ENCODE data around the gene PLB1. TPM values are rescaled to one million over a fixed set of nuclear protein-coding genes. Genes with fewer than 3 reads are reported as not detected.

The PLB1 gene
- polyA plus RNA-seq, 3 donors = 20.2 to 35.8 (median 23.9) TPM

GRCh38 chr2:28539118-28539541 lies 43.3 kb downstream of the PLB1 start:
- Histone ChIP-seq H3K9ac (ENCODE audit: insufficient read depth, low read length, poor library complexity, severe bottlenecking) (no peak overlapping the region), H3K79me2 (ENCODE audit: insufficient read depth, low read length) (no peaks in the 10 kb centered on the region), H3K27me3 (ENCODE audit: control insufficient read depth in 2 of 2, insufficient read depth in 2 of 2, low read length in 2 of 2) (no peaks in the 10 kb centered on the region), H3K27ac (ENCODE audit: low read depth in 1 of 2, low read length in 2 of 2) (no peak overlapping the region), H3K4me1 (ENCODE audit: control insufficient read depth in 1 of 2, insufficient read depth in 2 of 2, low read length in 2 of 2) (no peaks in the 10 kb centered on the region), H3K4me3 (replicated peaks in 1 of 3; ENCODE audit: low read depth in 2 of 3, low read length in 3 of 3) (no peak overlapping the region), H3K4me2 (replicated peaks; ENCODE audit: extremely low read depth, low read length, poor library complexity, severe bottlenecking) (no peak overlapping the region), H4K20me1 (ENCODE audit: insufficient read depth, low read length) (no peaks in the 10 kb centered on the region), H3K36me3 (replicated peaks in 1 of 2; ENCODE audit: control insufficient read depth in 1 of 2, insufficient read depth in 2 of 2, low read length in 2 of 2) (no peaks in the 10 kb centered on the region), H2AFZ (ENCODE audit: insufficient read depth, low read depth, low read length, poor library complexity, severe bottlenecking) (no peak overlapping the region), H3K9me3 (replicated peaks in 1 of 2; ENCODE audit: control insufficient read depth in 1 of 2, insufficient read depth in 1 of 2, low read length in 2 of 2) (no peaks in the 10 kb centered on the region)
- no peaks in the 10 kb centered on the region for H3K4me1 Mint-ChIP-seq
- no peaks in the 10 kb centered on the region for H3K36me3 Mint-ChIP-seq
- intact Hi-C loops (cut with micrococcal nuclease) = no loop called here
- DNase-seq = no peak
- H3K27me3 Mint-ChIP-seq (ENCODE audit: low read depth in 3 of 3) = peaks cover 3 to 10% (median 8%) of the 10 kb centered on the region in 3 donors
- no peak overlapping the region for H3K27ac Mint-ChIP-seq
- H3K9me3 Mint-ChIP-seq = peaks cover 0 to 2% (median 0%) of the 10 kb centered on the region in 7 donors
- 87% methylated on average over 12 of the region's 14 CpGs for WGBS (ENCODE audit: insufficient coverage)
- no peak overlapping the region for H3K4me3 Mint-ChIP-seq
- no peak for TF ChIP-seq CTCF (IDR thresholded peaks at IDR 0.05)

- Histone ChIP-seq H2AFZ (ENCODE audit: insufficient read depth, low read depth, low read length, poor library complexity, severe bottlenecking) (no peak overlapping the region), H4K20me1 (ENCODE audit: insufficient read depth, low read length) (no peaks in the 10 kb centered on the region), H3K79me2 (ENCODE audit: insufficient read depth, low read length) (no peaks in the 10 kb centered on the region), H3K4me3 (replicated peaks in 1 of 3; ENCODE audit: low read depth in 2 of 3, low read length in 3 of 3) (no peak overlapping the region), H3K4me1 (ENCODE audit: control insufficient read depth in 1 of 2, insufficient read depth in 2 of 2, low read length in 2 of 2) (no peaks in the 10 kb centered on the region), H3K27ac (ENCODE audit: low read depth in 1 of 2, low read length in 2 of 2) (no peak overlapping the region), H3K9ac (ENCODE audit: insufficient read depth, low read length, poor library complexity, severe bottlenecking) (no peak overlapping the region), H3K9me3 (replicated peaks in 1 of 2; ENCODE audit: control insufficient read depth in 1 of 2, insufficient read depth in 1 of 2, low read length in 2 of 2) (no peaks in the 10 kb centered on the region), H3K4me2 (replicated peaks; ENCODE audit: extremely low read depth, low read length, poor library complexity, severe bottlenecking) (no peak overlapping the region), H3K27me3 (ENCODE audit: control insufficient read depth in 2 of 2, insufficient read depth in 2 of 2, low read length in 2 of 2) (no peaks in the 10 kb centered on the region), H3K36me3 (replicated peaks in 1 of 2; ENCODE audit: control insufficient read depth in 1 of 2, insufficient read depth in 2 of 2, low read length in 2 of 2) (no peaks in the 10 kb centered on the region)
- no peak for DNase-seq
- Mint-ChIP-seq H3K27ac (no peak overlapping the region), H3K9me3 (peaks cover 0 to 2% (median 0%) of the 10 kb centered on the region in 7 donors), H3K36me3 (no peaks in the 10 kb centered on the region), H3K4me1 (no peaks in the 10 kb centered on the region), H3K27me3 (ENCODE audit: low read depth in 3 of 3) (peaks cover 2 to 14% (median 8%) of the 10 kb centered on the region in 3 donors), H3K4me3 (no peak overlapping the region)
- intact Hi-C loops (cut with micrococcal nuclease) = no loop called here
- no peak for TF ChIP-seq CTCF (IDR thresholded peaks at IDR 0.05)
- 91% methylated on average over 9 of the region's 20 CpGs for WGBS (ENCODE audit: insufficient coverage)
Observed at GRCh38 chr2:28543316-28544035, 47.6 kb downstream of the PLB1 start.
